GM04503 (cell line): Measurements from ENCODE around the gene SCO1.

Experiments
- DNase-seq: peaks from one replicate; pipeline ENCODE4 v3.0.0-alpha.2; 2012; ENCODE audit warnings: low read depth

SCO1 gene

DNA sequence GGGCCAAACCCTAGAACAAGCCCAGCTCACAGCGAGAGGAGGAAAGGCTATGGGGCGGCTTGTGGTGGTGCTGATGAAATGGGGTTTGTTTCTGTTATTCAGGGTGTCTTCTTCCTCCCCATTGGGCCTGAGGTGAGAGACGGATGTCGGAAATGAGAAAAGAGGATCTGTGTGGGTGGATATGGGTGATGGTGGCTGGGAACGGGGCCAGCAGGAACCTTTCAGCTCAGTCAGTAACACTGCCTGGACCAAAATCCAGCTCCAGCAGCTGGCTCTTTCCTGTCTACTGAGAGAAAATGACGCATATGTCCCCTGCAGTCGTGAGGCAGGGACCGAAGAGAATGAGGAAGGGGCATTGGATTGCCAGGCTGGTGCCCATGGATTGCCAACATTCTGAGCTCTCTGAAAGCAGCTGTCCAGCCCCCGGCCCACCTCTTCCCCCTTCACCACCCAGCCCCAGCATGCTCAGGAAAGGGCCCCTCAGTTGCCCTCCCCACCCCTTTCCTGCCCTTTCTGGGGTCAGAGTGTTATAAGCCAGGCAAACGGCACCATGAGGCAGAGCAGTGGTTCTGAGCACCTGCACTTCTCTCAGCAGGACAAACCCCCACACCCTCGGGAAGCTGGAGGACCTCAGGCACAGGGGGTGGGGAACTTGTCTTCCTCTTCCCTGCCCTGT lies 44.2 kb downstream of the SCO1 start:
- DNase-seq, result no peak

- no peak for DNase-seq
These were observed 45.4 kb downstream of the SCO1 start for GRCh38 chr17:10651927-10652326.

DNA sequence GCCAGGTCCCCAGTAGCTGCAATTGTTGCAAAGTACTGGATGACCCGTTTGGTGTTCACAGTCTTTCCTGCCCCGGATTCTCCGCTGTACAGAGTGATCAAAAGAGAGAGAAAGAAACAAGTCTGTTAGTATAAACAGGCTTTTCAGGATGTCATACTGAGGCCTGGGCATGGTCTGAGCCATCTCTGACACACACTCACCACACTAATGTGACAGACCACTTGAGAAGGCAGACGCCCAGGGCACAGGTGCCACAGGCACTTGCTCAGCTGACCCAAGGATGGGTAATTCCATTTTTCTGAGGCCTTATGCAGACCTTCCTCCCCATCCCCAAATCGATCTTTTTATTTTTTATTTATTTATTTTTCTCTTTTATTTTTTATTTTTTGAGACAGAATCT lies 47.7 kb downstream of the SCO1 start:
- DNase-seq, result no peak

DNA sequence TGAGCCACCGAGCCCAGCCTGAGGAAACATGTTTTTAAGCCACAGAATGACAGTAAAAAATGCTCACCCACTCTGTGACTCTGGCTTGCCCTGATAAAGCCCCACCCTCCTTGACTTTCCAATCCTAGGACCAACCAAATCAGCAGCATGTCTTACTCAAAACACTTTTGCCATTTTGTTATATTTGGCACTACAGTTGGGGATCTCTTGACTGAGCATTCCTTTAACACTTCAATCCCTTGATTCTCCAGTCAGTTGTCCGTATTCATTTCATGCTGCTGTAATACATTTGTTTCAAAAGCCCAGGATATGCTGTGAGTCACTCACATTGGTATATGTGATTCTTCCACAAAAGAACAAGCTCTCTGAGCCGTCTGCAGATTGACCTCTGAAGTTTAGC lies 48.4 kb downstream of the SCO1 start:
- peak; percentile 12 for DNase-seq

GRCh38 chr17:10648381-10648780 lies 49.0 kb downstream of the SCO1 start:
- no peak for DNase-seq

- peak; percentile 26 for DNase-seq
These were observed 50.8 kb downstream of the SCO1 start for GRCh38 chr17:10646392-10646990.

DNA sequence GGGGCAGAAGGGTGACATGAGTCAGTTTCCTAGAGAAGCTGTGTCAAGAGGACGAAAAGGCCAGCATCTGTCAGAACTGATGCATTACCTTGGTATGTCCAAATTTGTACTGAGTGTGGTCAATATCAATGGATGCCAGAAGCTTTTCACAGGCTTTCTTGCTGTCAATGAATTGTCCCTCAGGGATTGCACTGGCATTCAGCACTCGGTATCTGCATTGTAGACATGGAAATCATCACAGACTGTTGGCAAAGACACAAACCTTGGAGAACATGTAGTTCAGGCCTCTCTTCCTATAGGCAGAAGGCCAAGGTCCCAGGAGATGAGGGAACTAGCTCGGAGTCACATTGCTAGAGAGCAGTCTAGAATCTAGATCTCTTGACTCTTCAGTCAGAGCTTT lies 56.9 kb downstream of the SCO1 start:
- peak; percentile 15 for DNase-seq

- no peak for DNase-seq
These were observed 59.2 kb downstream of the SCO1 start for GRCh38 chr17:10638151-10638550.

GRCh38 chr17:10635290-10635689 lies 62.0 kb downstream of the SCO1 start:
- DNase-seq, result no peak

DNA sequence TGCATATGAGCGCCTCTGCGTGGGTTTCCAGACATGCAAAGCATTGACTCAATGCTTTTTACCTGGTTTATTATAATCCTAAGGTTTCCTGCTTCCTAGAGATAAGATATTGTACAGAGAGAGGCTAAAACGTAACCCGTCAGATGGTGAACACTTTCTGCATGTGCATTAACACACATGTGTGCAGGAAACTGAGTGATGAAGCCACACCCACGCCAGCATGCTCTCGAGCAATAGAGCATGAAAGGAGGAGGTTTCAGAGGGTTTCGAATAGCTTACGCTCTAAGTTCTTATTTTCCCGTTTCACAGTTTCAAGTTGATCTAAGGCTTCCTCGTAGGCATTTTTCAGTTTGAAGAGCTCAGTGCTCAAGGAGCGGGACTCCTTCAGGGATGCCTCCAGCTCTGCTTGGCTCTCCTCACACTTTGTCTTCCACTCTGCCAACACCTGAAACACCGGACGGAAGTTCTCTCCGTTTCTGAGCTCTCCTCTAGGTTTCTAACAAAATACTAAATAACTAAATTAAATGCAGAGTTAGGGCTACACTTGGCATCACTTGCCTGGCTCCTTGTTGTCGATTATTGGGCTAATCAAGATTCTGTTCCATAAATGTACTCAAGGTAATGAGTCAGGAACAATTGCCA lies 63.5 kb downstream of the SCO1 start:
- no peak for DNase-seq

DNA sequence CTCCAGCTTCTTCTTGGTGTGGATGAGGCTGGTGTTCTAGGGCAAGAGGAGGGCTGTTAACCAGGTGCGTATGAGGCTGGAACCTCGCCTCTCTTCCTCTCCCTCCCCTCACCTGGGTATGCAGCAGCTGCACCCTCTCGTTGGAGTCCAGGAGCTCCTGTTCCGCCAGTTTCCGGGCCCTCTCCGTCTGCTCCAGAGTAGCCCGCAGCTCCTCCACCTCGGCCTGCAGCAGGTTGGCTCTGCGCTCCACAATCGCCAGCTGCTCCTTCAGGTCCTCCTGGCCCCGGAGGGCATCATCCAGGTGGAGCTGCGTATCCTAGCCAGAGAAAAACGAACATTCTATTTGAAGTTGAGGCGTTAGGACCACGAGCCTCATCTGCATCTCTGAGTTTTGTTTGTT lies 65.6 kb downstream of the SCO1 start:
- no peak for DNase-seq

GRCh38 chr17:10631048-10631700 lies 66.2 kb downstream of the SCO1 start:
- DNase-seq, result no peak

DNA sequence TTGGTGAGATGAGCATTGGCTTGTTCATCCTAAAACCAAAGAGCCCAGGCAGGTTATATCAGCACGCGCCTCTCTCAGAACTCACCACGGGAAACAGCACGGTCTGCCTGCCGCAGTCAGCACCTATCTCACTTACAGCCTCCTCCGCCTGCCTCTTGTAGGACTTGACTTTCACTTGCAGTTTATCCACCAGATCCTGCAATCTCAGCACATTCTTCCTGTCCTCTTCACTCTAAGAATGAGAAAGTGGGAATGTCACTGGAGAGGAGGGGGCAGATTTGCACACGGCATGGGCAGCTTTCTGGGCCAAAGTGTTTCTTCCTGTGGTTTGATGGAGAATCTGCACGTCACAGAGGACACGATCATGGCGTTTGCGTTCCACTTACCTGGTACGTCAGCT lies 67.6 kb downstream of the SCO1 start:
- DNase-seq, result no peak

- DNase-seq, result no peak
These were observed 68.6 kb downstream of the SCO1 start for GRCh38 chr17:10628756-10629155.

DNA sequence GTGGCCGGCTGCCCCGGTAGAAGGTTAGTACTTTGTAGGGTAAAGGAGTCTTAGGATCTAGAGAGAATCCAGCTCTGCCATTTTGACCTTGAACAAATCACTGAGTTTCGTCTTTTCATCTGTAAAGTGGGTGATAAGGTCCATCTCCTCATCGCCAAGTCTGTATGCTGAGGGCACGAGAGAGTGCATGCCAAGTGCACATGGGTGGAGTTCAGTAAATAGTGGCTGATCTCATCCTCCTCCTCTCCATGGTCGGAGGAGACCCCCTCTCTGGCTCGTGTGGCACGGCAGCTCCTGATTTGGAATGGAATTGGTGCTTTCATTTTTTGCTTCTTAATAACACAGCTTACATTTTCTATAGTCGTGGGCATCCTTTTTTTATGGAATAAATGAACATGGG lies 70.9 kb downstream of the SCO1 start:
- no peak for DNase-seq

GRCh38 chr17:10624969-10625368 lies 72.4 kb downstream of the SCO1 start:
- DNase-seq, result no peak

DNA sequence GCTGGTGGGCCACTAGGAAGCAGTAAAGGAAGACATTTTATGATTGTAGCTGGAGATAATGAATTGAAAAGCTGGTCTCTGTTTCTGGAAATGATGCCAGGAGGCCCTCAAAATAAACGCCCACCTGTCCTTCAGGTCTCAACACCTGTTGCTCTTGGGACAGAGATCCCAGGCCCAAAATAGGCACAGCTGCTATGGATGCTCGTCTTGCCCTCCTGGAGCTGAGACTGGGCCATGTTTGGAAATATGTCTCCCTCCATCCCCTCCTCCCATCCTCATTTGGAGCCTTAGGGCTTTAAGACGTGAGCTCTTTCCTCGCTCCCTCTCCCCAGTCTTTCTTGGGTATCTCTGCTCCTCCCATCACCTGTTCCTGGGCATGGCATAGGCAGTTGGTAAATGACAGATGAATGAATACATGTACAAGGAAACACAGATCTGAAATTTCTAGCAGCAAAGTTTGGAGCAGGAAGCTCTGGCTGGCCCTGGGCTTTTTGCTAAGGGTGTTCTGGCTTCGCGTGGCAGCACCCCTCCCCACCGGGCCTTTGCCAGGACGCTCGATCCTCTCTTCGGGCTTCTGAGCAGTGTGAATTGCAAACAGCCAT lies 73.5 kb downstream of the SCO1 start:
- DNase-seq, result no peak

DNA sequence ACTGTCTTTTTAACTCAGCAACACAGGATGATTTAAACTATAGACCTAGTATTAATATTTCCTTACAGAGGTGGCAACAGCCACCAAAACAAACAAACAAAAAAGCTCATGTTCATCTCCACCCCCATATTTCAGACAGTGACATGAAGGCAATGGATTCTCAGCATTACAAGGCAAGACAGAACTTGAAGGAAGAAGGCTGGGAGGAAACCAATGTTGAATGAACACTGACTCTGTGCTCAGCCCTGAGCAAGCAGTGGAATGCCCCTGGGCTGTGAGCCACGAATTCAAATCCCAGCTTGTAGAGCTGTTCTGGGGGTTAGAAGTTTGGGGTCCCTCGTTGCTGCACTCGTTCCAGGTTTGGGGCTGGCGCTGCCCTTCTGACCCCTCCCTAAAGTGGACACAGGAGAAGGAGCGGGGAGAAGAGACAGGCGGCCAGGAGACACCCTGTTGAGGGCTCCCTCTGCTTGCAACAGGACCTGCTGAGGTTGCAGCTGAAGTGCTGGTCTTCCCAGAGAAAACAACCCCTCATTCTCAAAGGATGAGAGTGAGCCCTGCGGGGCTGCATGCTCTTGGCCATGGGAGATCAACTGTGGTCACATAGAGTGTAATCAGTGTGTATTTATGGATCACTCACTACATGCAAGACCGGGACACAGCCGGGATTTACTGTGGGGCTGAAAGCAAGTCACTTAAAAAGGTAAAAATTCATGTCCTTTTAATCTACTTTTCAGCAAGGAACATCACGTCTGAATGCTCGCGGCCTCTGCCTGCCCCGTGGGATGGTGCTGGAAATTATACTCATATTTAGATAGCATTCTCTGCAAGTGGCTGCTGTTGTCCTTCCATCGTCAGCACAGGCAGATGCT lies 74.5 kb downstream of the SCO1 start:
- no peak for DNase-seq
